Activated gamma-delta T cell treated with Interleukin-2 at 50 U/mL for 16 hours (primary cell): ENCODE measurements around the gene DOCK4.

Experiments used
- DNase-seq: peaks from one replicate; pipeline ENCODE4 v3.0.0-alpha.2; 2020

Gene DOCK4

GRCh38 chr7:112190120-112190519 is 16.1 kb downstream of the DOCK4 start:
- DNase-seq: no peak

- DNase-seq: no peak
Measured at GRCh38 chr7:112189691-112190090, 16.5 kb downstream of the DOCK4 start.

- no peak for DNase-seq
Measured at GRCh38 chr7:112188257-112188656, 17.9 kb downstream of the DOCK4 start.

- no peak for DNase-seq
Measured at GRCh38 chr7:112186300-112186699, 19.9 kb downstream of the DOCK4 start.

- no peak for DNase-seq
Measured at GRCh38 chr7:112185005-112185834, 21.0 kb downstream of the DOCK4 start.

GRCh38 chr7:112184455-112184854 is 21.7 kb downstream of the DOCK4 start:
- DNase-seq: no peak

- no peak for DNase-seq
Measured at GRCh38 chr7:112183266-112183665, 22.9 kb downstream of the DOCK4 start.

- no peak for DNase-seq
Measured at GRCh38 chr7:112182749-112183148, 23.4 kb downstream of the DOCK4 start.

- DNase-seq: no peak
Measured at GRCh38 chr7:112180223-112180622, 26.0 kb downstream of the DOCK4 start.

GRCh38 chr7:112176693-112177415 is 29.3 kb downstream of the DOCK4 start:
- no peak for DNase-seq

GRCh38 chr7:112176241-112176640 is 30.0 kb downstream of the DOCK4 start:
- no peak for DNase-seq

GRCh38 chr7:112174192-112174591 is 32.0 kb downstream of the DOCK4 start:
- DNase-seq: no peak

GRCh38 chr7:112173568-112173905 is 32.7 kb downstream of the DOCK4 start:
- no peak for DNase-seq

- DNase-seq: no peak
Measured at GRCh38 chr7:112172870-112173567, 33.2 kb downstream of the DOCK4 start.

- DNase-seq: no peak
Measured at GRCh38 chr7:112171673-112172072, 34.5 kb downstream of the DOCK4 start.

- no peak for DNase-seq
Measured at GRCh38 chr7:112168915-112169314, 37.3 kb downstream of the DOCK4 start.

GRCh38 chr7:112167147-112167546 is 39.1 kb downstream of the DOCK4 start:
- no peak for DNase-seq

GRCh38 chr7:112162784-112163506 is 43.3 kb downstream of the DOCK4 start:
- DNase-seq: no peak

GRCh38 chr7:112162142-112162766 is 43.9 kb downstream of the DOCK4 start:
- DNase-seq: no peak

- DNase-seq: no peak
Measured at GRCh38 chr7:112161253-112162141, 44.7 kb downstream of the DOCK4 start.

GRCh38 chr7:112160771-112161150 is 45.4 kb downstream of the DOCK4 start:
- DNase-seq: no peak
